ENCODE data around the gene OR1J4. TPM values are rescaled to one million over a fixed set of nuclear protein-coding genes. Genes with fewer than 3 reads are reported as not detected.

Gene OR1J4
- total RNA-seq, 1 donor from 2014 or later, result not detected

DNA sequence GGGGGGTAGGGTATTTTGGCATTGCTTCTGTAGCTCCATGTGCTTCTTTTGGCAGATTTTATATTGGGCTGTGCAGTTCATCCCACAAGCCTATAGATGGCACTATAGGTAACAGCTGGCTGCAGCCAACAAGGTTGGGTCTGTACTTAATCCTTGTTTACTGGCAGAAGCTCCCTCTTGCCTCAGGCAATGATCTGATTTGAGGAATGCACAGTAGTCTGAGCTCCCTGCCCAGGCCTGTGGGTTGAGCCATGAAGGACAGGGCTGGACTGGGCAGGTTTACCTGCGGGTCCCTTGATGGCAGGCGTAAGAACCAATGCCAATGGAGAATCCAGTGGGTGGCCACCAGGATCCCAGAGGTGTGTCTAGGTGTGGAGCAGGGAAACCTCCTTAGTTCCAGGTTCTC lies 20.1 kb upstream of the OR1J4 start:
- no peaks in the 10 kb centered on the region for H3K36me3 Mint-ChIP-seq

DNA sequence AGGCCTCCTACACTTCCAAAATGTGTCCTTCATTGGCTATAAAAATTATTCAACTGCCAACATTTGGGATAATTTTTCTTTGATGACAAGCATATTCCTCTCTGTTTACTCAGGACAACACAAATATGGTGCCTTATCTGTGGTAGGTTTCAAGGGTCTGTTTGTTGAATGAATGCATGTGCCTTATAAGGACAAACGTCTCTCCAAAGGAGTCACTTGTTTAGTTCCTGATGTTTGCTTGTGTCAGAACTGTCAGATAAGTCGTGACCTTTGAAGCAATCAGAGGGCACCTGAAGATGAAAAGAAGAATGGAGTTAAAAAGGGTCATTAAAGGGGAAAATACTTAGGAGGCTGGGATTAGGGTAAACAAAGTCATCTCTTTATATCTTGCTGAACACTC lies 12.0 kb upstream of the OR1J4 start:
- no peaks in the 10 kb centered on the region for H3K36me3 Mint-ChIP-seq

More for the DNA sequence above, 20.1 kb upstream of the OR1J4 start:
- peaks cover 76% of the 10 kb centered on the region for H3K9me3 Mint-ChIP-seq
- no peak overlapping the region for H3K27ac Mint-ChIP-seq
- TF ChIP-seq, protein P1, sequence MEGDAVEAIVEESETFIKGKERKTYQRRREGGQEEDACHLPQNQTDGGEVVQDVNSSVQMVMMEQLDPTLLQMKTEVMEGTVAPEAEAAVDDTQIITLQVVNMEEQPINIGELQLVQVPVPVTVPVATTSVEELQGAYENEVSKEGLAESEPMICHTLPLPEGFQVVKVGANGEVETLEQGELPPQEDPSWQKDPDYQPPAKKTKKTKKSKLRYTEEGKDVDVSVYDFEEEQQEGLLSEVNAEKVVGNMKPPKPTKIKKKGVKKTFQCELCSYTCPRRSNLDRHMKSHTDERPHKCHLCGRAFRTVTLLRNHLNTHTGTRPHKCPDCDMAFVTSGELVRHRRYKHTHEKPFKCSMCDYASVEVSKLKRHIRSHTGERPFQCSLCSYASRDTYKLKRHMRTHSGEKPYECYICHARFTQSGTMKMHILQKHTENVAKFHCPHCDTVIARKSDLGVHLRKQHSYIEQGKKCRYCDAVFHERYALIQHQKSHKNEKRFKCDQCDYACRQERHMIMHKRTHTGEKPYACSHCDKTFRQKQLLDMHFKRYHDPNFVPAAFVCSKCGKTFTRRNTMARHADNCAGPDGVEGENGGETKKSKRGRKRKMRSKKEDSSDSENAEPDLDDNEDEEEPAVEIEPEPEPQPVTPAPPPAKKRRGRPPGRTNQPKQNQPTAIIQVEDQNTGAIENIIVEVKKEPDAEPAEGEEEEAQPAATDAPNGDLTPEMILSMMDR (IDR thresholded peaks at IDR 0.05; ENCODE audit: unreplicated experiment), result no peak
- no peak overlapping the region for H3K4me3 Mint-ChIP-seq
- no peaks in the 10 kb centered on the region for H3K27me3 Mint-ChIP-seq (ENCODE audit: low read depth)
- no peak for DNase-seq (ENCODE audit: low spot score in 2 of 2, unreplicated experiment in 2 of 2)
- no peaks in the 10 kb centered on the region for H3K4me1 Mint-ChIP-seq

DNA sequence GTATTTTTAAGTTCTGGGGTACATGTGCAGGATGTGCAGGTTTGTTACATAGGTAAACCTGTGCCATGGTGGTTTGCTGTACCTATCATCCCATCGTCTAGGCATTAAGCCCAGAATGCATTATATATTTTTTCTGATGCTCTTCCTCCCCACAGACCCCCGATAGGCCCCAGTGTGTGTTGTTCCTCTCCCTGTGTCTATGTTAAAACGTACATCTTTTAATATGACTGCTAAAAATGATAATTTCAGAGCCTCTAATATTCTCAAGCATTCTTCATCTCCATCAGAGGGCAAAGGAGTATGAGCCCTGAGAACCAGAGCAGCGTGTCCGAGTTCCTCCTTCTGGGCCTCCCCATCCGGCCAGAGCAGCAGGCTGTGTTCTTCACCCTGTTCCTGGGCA lies 8.4 kb upstream of the OR1J4 start, which contains the start of gene OR1J2:
Gene OR1J2 (plus strand): TSS at position 301 of the 400 bp plus-strand sequence. CDS start 0 bp downstream, at position 301.
- Mint-ChIP-seq H3K9me3 (peaks cover 70% of the 10 kb centered on the region), H3K4me3 (no peak within 1 kb of the TSS), H3K27ac (no peak within 1 kb of the TSS), H3K27me3 (ENCODE audit: low read depth) (no peaks in the 10 kb centered on the region), H3K4me1 (no peaks in the 10 kb centered on the region), H3K36me3 (no peaks in the 10 kb centered on the region)
- TF ChIP-seq, protein P1 (IDR thresholded peaks at IDR 0.05; ENCODE audit: unreplicated experiment), result no peak
- no peak for DNase-seq (ENCODE audit: low spot score in 2 of 2, unreplicated experiment in 2 of 2)

More for the DNA sequence above, 12.0 kb upstream of the OR1J4 start:
- no peak overlapping the region for H3K4me3 Mint-ChIP-seq
- no peaks in the 10 kb centered on the region for H3K27me3 Mint-ChIP-seq (ENCODE audit: low read depth)
- H3K4me1 Mint-ChIP-seq, result no peaks in the 10 kb centered on the region
- no peak overlapping the region for H3K27ac Mint-ChIP-seq
- TF ChIP-seq, protein P1 (IDR thresholded peaks at IDR 0.05; ENCODE audit: unreplicated experiment), result no peak
- H3K9me3 Mint-ChIP-seq, result peaks cover 70% of the 10 kb centered on the region
- DNase-seq (ENCODE audit: low spot score in 2 of 2, unreplicated experiment in 2 of 2), result no peak

DNA sequence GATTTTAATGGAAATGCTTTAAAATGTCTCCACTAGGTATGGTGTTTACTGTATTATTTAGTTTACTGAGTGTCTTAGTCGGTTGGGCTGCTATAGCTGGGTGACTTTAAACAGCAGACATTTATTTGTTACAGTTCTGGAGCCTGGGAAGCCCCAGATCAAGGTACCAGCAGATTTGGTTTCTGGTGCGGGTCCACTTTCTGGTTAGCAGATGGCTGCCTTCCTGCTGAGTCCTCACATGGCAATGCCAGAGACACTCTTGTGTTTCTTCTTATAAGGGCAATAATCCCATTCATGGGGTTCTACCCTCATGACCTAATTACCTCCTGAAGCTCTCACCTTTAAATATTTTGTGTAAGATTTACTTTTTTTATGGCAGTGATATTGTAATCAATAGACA lies 715 bp upstream of the OR1J4 start:
- TF ChIP-seq, protein P1 (IDR thresholded peaks at IDR 0.05; ENCODE audit: unreplicated experiment), result no peak
- H3K4me3 Mint-ChIP-seq, result no peak overlapping the region

DNA sequence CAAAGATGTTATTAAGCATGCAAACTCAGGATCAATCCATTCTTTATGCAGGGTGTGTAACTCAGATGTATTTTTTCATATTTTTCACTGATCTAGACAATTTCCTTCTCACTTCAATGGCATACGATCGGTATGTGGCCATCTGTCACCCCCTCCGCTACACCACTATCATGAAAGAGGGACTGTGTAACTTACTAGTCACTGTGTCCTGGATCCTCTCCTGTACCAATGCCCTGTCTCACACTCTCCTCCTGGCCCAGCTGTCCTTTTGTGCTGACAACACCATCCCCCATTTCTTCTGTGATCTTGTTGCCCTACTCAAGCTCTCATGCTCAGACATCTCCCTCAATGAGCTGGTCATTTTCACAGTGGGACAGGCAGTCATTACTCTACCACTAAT lies 435 bp downstream of the OR1J4 start:
- no peak overlapping the region for H3K4me3 Mint-ChIP-seq
- peaks cover 43% of the 10 kb centered on the region for H3K9me3 Mint-ChIP-seq
- TF ChIP-seq, protein P1 (IDR thresholded peaks at IDR 0.05; ENCODE audit: unreplicated experiment), result no peak
- H3K27me3 Mint-ChIP-seq (ENCODE audit: low read depth), result no peaks in the 10 kb centered on the region
- no peak for DNase-seq (ENCODE audit: low spot score in 2 of 2, unreplicated experiment in 2 of 2)
- H3K36me3 Mint-ChIP-seq, result no peaks in the 10 kb centered on the region
- no peak overlapping the region for H3K27ac Mint-ChIP-seq
- H3K4me1 Mint-ChIP-seq, result no peaks in the 10 kb centered on the region

More for the DNA sequence above, 715 bp upstream of the OR1J4 start:
- no peak for DNase-seq (ENCODE audit: low spot score in 2 of 2, unreplicated experiment in 2 of 2)
- Mint-ChIP-seq H3K36me3 (no peaks in the 10 kb centered on the region), H3K4me1 (no peaks in the 10 kb centered on the region), H3K9me3 (peaks cover 39% of the 10 kb centered on the region), H3K27ac (no peak overlapping the region), H3K27me3 (ENCODE audit: low read depth) (no peaks in the 10 kb centered on the region)

DNA sequence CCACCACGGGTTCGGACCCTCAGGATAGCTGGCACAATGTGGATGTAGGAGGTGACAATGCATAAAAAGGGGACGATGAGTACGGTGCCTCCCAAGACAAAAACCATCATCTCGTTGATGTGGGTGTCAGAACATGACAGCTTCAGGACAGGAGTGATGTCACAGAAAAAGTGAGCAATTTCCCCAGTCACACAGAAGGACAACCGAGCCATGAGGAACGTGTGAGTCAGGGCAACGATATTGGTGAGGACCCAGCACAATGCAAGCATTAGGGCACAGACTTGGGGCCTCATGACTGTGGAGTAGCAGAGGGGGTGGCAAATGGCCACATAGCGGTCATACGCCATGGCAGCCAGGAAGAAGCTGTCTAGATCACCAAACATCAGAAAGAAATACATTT lies 7.7 kb downstream of the OR1J4 start:
- peaks cover 81% of the 10 kb centered on the region for H3K9me3 Mint-ChIP-seq
- TF ChIP-seq, protein P1 (IDR thresholded peaks at IDR 0.05; ENCODE audit: unreplicated experiment), result no peak

More for the DNA sequence above, 7.7 kb downstream of the OR1J4 start:
- H3K36me3 Mint-ChIP-seq, result peaks cover 2% of the 10 kb centered on the region
- no peaks in the 10 kb centered on the region for H3K27me3 Mint-ChIP-seq (ENCODE audit: low read depth)
- H3K27ac Mint-ChIP-seq, result no peak overlapping the region
- H3K4me3 Mint-ChIP-seq, result no peak overlapping the region
- DNase-seq (ENCODE audit: low spot score in 2 of 2, unreplicated experiment in 2 of 2), result no peak
- H3K4me1 Mint-ChIP-seq, result no peaks in the 10 kb centered on the region

Data from mesothelial cell of epicardium (in vitro differentiated cells).